RWPE2 (cell line): Measurements from ENCODE around the gene BFSP2.
A peak's percentile ranks its signal among the peaks of the same experiment; 100 is the strongest.

Experiments used
- ATAC-seq: fragments of 200-7000 bp; cut with Tn5 transposase; 3 replicates; pipeline ENCODE4 v1.9.1; 2021; ENCODE audit warnings: low read depth
- DNase-seq: peaks from one replicate; pipeline ENCODE4 v3.0.0-alpha.2; 2020; ENCODE audit warnings: low spot score
- H3K27ac ChIP-seq: fragments of 450-650 bp; 2 replicates; pipeline ENCODE4 v1.5.1; 2017; ENCODE audit warnings: mild to moderate bottlenecking; ENCODE audit not compliant: poor library complexity, severe bottlenecking
- H3K27me3 ChIP-seq: fragments of 250-450 bp; sonication (Bioruptor Pico); 2 replicates; pipeline ENCODE4 v1.5.1; 2021; ENCODE audit warnings: mild to moderate bottlenecking, moderate library complexity; ENCODE audit not compliant: insufficient read depth, poor library complexity, severe bottlenecking
- H3K36me3 ChIP-seq: fragments of 250-450 bp; sonication (Bioruptor Pico); 2 replicates; pipeline ENCODE4 v1.5.1; 2020; ENCODE audit warnings: low read depth, mild to moderate bottlenecking, moderate library complexity
- H3K4me1 ChIP-seq: fragments of 250-450 bp; sonication (Bioruptor Pico); 2 replicates; pipeline ENCODE4 v1.5.1; 2021; ENCODE audit warnings: mild to moderate bottlenecking, moderate library complexity; ENCODE audit not compliant: insufficient read depth, poor library complexity, severe bottlenecking
- H3K4me3 ChIP-seq: fragments of 250-450 bp; sonication (Bioruptor Pico); 2 replicates; pipeline ENCODE4 v1.5.1; 2021; ENCODE audit warnings: mild to moderate bottlenecking, moderate library complexity; ENCODE audit not compliant: severe bottlenecking
- H3K9me3 ChIP-seq: fragments of 250-450 bp; sonication (Bioruptor Pico); 2 replicates; pipeline ENCODE4 v1.5.1; 2021; ENCODE audit warnings: mild to moderate bottlenecking, moderate library complexity; ENCODE audit not compliant: severe bottlenecking
- CTCF ChIP-seq: fragments of 450-650 bp; IDR thresholded peaks from one replicate; pipeline ENCODE4 v1.5.1; 2017; ENCODE audit warnings: mild to moderate bottlenecking, moderate library complexity; ENCODE audit not compliant: poor library complexity, severe bottlenecking

The BFSP2 gene

GRCh38 chr3:133455281-133455680, 55.4 kb downstream of the BFSP2 start:
- Histone ChIP-seq H3K36me3 (no peaks in the 10 kb centered on the region), H3K27ac (no peak overlapping the region), H3K4me3 (no peak overlapping the region), H3K27me3 (no peaks in the 10 kb centered on the region), H3K9me3 (no peaks in the 10 kb centered on the region), H3K4me1 (no peaks in the 10 kb centered on the region)
- ATAC-seq (no peak), DNase-seq (no peak)
- no peak for TF ChIP-seq CTCF

GRCh38 chr3:133455960-133456359, 56.1 kb downstream of the BFSP2 start:
- no peak overlapping the region for H3K4me3 ChIP-seq
- no peak for DNase-seq
- H3K9me3 ChIP-seq: no peaks in the 10 kb centered on the region
- no peaks in the 10 kb centered on the region for H3K27me3 ChIP-seq
- no peak for ATAC-seq
- TF ChIP-seq CTCF: no peak
- no peak overlapping the region for H3K27ac ChIP-seq
- H3K36me3 ChIP-seq: no peaks in the 10 kb centered on the region
- H3K4me1 ChIP-seq: no peaks in the 10 kb centered on the region

GRCh38 chr3:133457025-133457424, 57.2 kb downstream of the BFSP2 start:
- no peaks in the 10 kb centered on the region for H3K36me3 ChIP-seq
- H3K4me1 ChIP-seq: no peaks in the 10 kb centered on the region
- H3K9me3 ChIP-seq: no peaks in the 10 kb centered on the region
- DNase-seq: no peak
- no peak for ATAC-seq
- H3K4me3 ChIP-seq: no peak overlapping the region
- no peak for TF ChIP-seq CTCF
- H3K27me3 ChIP-seq: no peaks in the 10 kb centered on the region
- H3K27ac ChIP-seq: no peak overlapping the region

- no peaks in the 10 kb centered on the region for H3K36me3 ChIP-seq
- no peak overlapping the region for H3K27ac ChIP-seq
- no peaks in the 10 kb centered on the region for H3K9me3 ChIP-seq
- H3K4me1 ChIP-seq: no peaks in the 10 kb centered on the region
- ATAC-seq (no peak), DNase-seq (no peak)
- peak; percentile 44 for TF ChIP-seq CTCF
- H3K27me3 ChIP-seq: no peaks in the 10 kb centered on the region
- no peak overlapping the region for H3K4me3 ChIP-seq
These were observed 57.7 kb downstream of the BFSP2 start for GRCh38 chr3:133457465-133458067.

- Histone ChIP-seq H3K4me3 (no peak overlapping the region), H3K4me1 (no peaks in the 10 kb centered on the region), H3K36me3 (no peaks in the 10 kb centered on the region), H3K27ac (no peak overlapping the region), H3K27me3 (no peaks in the 10 kb centered on the region), H3K9me3 (no peaks in the 10 kb centered on the region)
- no peak for DNase-seq
- no peak for ATAC-seq
- no peak for TF ChIP-seq CTCF
These were observed 59.5 kb downstream of the BFSP2 start for GRCh38 chr3:133459400-133459799.
